ENCODE data around the gene UBE2N.

DNA sequence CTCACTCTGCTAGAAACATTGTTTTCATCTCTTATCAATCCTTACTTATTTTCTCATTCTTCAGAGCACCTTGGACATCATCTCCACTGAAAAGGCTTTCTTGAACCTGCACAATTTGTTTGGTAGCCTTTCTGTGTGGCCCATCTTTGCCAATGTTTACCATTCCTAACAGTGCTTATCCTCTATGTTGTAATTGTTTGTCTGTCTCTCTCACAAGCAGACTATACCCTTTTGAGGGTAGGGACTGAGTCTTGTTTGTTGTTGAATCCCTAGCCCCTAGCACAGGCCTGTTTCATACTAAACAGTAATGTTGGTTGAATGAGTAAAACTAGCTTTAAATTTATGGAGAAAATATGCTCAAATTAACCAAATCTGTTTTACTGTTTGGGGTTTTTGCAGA lies 34.8 kb upstream of the UBE2N start:
- TF ChIP-seq ZNF549 (tag by site-specific recombination; IDR thresholded peaks at IDR 0.05), result no peak
- TF ChIP-seq, protein P1, sequence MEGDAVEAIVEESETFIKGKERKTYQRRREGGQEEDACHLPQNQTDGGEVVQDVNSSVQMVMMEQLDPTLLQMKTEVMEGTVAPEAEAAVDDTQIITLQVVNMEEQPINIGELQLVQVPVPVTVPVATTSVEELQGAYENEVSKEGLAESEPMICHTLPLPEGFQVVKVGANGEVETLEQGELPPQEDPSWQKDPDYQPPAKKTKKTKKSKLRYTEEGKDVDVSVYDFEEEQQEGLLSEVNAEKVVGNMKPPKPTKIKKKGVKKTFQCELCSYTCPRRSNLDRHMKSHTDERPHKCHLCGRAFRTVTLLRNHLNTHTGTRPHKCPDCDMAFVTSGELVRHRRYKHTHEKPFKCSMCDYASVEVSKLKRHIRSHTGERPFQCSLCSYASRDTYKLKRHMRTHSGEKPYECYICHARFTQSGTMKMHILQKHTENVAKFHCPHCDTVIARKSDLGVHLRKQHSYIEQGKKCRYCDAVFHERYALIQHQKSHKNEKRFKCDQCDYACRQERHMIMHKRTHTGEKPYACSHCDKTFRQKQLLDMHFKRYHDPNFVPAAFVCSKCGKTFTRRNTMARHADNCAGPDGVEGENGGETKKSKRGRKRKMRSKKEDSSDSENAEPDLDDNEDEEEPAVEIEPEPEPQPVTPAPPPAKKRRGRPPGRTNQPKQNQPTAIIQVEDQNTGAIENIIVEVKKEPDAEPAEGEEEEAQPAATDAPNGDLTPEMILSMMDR (tag by site-specific recombination; IDR thresholded peaks at IDR 0.05), result no peak
- no peak for TF ChIP-seq ZNF138 (tag by site-specific recombination; IDR thresholded peaks at IDR 0.05; ENCODE audit: borderline replicate concordance)
- no peak for TF ChIP-seq ZBTB7A (tag by site-specific recombination; IDR thresholded peaks at IDR 0.05; ENCODE audit: low read depth)
- no peak for TF ChIP-seq YY1 (tag by site-specific recombination; IDR thresholded peaks at IDR 0.05)
- TF ChIP-seq, protein P2, sequence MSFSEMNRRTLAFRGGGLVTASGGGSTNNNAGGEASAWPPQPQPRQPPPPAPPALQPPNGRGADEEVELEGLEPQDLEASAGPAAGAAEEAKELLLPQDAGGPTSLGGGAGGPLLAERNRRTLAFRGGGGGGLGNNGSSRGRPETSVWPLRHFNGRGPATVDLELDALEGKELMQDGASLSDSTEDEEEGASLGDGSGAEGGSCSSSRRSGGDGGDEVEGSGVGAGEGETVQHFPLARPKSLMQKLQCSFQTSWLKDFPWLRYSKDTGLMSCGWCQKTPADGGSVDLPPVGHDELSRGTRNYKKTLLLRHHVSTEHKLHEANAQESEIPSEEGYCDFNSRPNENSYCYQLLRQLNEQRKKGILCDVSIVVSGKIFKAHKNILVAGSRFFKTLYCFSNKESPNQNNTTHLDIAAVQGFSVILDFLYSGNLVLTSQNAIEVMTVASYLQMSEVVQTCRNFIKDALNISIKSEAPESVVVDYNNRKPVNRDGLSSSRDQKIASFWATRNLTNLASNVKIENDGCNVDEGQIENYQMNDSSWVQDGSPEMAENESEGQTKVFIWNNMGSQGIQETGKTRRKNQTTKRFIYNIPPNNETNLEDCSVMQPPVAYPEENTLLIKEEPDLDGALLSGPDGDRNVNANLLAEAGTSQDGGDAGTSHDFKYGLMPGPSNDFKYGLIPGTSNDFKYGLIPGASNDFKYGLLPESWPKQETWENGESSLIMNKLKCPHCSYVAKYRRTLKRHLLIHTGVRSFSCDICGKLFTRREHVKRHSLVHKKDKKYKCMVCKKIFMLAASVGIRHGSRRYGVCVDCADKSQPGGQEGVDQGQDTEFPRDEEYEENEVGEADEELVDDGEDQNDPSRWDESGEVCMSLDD (tag by site-specific recombination; IDR thresholded peaks at IDR 0.05), result no peak
- TF ChIP-seq ZNF324 (tag by site-specific recombination; IDR thresholded peaks at IDR 0.05), result no peak
- TF ChIP-seq, protein P3, sequence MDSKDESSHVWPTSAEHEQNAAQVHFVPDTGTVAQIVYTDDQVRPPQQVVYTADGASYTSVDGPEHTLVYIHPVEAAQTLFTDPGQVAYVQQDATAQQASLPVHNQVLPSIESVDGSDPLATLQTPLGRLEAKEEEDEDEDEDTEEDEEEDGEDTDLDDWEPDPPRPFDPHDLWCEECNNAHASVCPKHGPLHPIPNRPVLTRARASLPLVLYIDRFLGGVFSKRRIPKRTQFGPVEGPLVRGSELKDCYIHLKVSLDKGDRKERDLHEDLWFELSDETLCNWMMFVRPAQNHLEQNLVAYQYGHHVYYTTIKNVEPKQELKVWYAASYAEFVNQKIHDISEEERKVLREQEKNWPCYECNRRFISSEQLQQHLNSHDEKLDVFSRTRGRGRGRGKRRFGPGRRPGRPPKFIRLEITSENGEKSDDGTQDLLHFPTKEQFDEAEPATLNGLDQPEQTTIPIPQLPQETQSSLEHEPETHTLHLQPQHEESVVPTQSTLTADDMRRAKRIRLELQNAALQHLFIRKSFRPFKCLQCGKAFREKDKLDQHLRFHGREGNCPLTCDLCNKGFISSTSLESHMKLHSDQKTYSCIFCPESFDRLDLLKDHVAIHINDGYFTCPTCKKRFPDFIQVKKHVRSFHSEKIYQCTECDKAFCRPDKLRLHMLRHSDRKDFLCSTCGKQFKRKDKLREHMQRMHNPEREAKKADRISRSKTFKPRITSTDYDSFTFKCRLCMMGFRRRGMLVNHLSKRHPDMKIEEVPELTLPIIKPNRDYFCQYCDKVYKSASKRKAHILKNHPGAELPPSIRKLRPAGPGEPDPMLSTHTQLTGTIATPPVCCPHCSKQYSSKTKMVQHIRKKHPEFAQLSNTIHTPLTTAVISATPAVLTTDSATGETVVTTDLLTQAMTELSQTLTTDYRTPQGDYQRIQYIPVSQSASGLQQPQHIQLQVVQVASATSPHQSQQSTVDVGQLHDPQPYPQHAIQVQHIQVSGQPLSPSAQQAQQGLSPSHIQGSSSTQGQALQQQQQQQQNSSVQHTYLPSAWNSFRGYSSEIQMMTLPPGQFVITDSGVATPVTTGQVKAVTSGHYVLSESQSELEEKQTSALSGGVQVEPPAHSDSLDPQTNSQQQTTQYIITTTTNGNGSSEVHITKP (tag by site-specific recombination; IDR thresholded peaks at IDR 0.05), result no peak
- TF ChIP-seq ZNF76 (tag by site-specific recombination; IDR thresholded peaks at IDR 0.05; ENCODE audit: borderline replicate concordance, low read depth), result no peak
- no peak for TF ChIP-seq BCL11A (tag by site-specific recombination; IDR thresholded peaks at IDR 0.05; ENCODE audit: low read depth)

Measured in HEK293 (cell line).